NCI-H524 (cell line): ENCODE data around the gene CYLC1.
A peak's percentile ranks its signal among the peaks of the same experiment; 100 is the strongest.

Experiments
- DNase-seq, 2 experiments: peaks; one replicate each; lab custom pipeline; 2025; lab: John Stamatoyannopoulos, UW

The CYLC1 gene

GRCh38 chrX:83860846-83861245 is at the start of gene CYLC1:
CYLC1 (plus strand) TSS chrX:83861146; CDS start chrX:83861183, 37 bp downstream.
- DNase-seq: no peak

- DNase-seq: peak in 1 of 2 experiments; percentile 2
Observed at GRCh38 chrX:83819304-83819703, 41.6 kb upstream of the CYLC1 start.

GRCh38 chrX:83829874-83830273 is 31.1 kb upstream of the CYLC1 start:
- DNase-seq: no peak

- DNase-seq: peak; percentile 26 to 41
Observed at GRCh38 chrX:83845397-83845796, 15.5 kb upstream of the CYLC1 start.

GRCh38 chrX:83847339-83847738 is 13.6 kb upstream of the CYLC1 start:
- DNase-seq: no peak

GRCh38 chrX:83888585-83888984 is 27.6 kb downstream of the CYLC1 start:
- no peak for DNase-seq

GRCh38 chrX:83892433-83892832 is 31.5 kb downstream of the CYLC1 start:
- no peak for DNase-seq

GRCh38 chrX:83906921-83907320 is 46.0 kb downstream of the CYLC1 start:
- DNase-seq: no peak

- no peak for DNase-seq
Observed at GRCh38 chrX:83916525-83916924, 55.6 kb downstream of the CYLC1 start.

GRCh38 chrX:83934220-83934619 is 73.3 kb downstream of the CYLC1 start:
- DNase-seq: no peak
